Omental fat pad (tissue), 4 donors: Measurements from ENCODE around the gene BOLA1. TPM values are rescaled to one million over a fixed set of nuclear protein-coding genes. Genes with fewer than 3 reads are reported as not detected.
A peak's percentile ranks its signal among the peaks of the same experiment; 100 is the strongest.
"Not testable (repeated sequence)": the region's sequence is repeated elsewhere in the genome, so short reads cannot be mapped to it uniquely, and the experiment has no call there.

ENCODE experiments used
- ATAC-seq: fragments of 150-250 bp; one replicate; pipeline ENCODE4 v1.9.1; 2016; ENCODE audit warnings: mild to moderate bottlenecking, moderate library complexity; ENCODE audit not compliant: low FRiP score
- DNase-seq: peaks from one replicate; pipeline ENCODE4 v3.0.0-alpha.2; 2019; ENCODE audit warnings: low spot score
- CTCF ChIP-seq, 3 donors: fragments of 450-650 bp; IDR thresholded peaks; one replicate each; pipeline ENCODE4 v1.5.1; 2016 to 2017; ENCODE audit warnings: antibody characterized with exemption in 3 of 3, mild to moderate bottlenecking in 3 of 3, moderate library complexity in 2 of 3
- total RNA-seq, 4 donors: library from RNA; depleted of rRNA; stranded (reverse); fragments of >200 nt; gene quantifications; one replicate each; pipeline ENCODE4 v1.1.0, GENCODE V29; 2016

BOLA1 gene
- total RNA-seq, 4 donors from 2014 or later = 11.5 to 28.8 (median 25.5) TPM

DNA sequence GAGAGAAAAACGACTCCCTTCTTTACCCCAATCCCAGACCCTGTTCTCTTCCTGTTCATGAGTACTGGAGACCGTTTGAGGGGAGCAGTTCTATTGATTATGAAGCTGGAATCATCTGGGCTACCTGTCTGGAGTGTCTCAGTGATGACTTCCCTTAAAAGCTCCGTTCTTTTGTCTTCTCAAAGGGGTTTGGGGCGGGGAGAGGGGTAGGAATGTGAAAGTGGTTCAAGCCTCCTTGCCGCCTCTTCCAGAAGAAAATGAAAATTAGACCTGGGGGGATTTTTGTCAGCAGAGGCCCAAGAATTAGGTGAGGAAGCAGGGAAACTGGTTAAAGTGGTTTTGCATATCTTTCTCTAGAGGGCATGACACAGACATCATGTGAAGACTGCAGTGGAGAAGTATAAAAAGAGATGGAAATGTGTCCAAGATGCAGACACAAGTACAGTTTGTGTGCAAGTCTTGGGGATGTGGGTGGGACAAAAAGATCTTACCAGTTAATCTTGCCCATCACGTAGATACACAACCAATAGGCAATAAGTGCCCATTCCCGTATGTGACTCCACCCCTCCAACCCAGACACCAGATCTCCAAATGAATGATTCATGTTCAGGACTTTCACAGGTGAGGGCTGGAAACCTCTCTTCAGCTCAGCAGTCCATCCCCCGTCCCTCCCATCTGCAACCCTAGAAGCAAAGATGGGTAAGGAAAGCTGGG, 37.8 kb downstream of the BOLA1 start:
- DNase-seq (no peak), ATAC-seq (peak; percentile 35)
- no peak for TF ChIP-seq CTCF (IDR thresholded peaks at IDR 0.05)

- no peak for DNase-seq
- TF ChIP-seq CTCF (IDR thresholded peaks at IDR 0.05) = no peak
- no peak for ATAC-seq
Measured at GRCh38 chr1:149937759-149938158, 38.4 kb downstream of the BOLA1 start.

- DNase-seq, ATAC-seq: not testable (repeated sequence)
Measured at GRCh38 chr1:149938668-149939003, 39.3 kb downstream of the BOLA1 start.

GRCh38 chr1:149940427-149940826, 41.1 kb downstream of the BOLA1 start:
- ATAC-seq (no peak), DNase-seq (no peak)
- TF ChIP-seq CTCF (IDR thresholded peaks at IDR 0.05) = no peak

DNA sequence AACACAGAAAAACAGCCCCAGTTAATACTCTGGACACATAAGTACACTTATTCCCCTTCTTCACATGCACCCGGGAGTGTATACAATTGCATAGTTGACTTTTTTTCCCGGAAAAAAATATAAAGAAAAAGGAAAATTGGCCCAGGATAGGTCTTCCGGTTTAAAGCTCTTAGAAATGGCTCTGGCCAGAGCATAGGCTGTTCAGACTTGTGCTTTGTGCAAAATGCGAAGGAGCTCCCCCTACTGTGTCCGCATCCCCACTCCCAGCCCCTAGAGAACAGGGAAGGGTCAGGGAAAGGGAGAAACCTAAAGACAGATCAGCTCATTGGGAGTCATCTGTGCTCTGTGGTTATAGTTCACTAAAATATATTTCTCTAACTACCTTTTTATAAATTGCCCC, 42.8 kb downstream of the BOLA1 start:
- no peak for TF ChIP-seq CTCF (IDR thresholded peaks at IDR 0.05)
- ATAC-seq = no peak
- DNase-seq = no peak

- DNase-seq = no peak
- no peak for TF ChIP-seq CTCF (IDR thresholded peaks at IDR 0.05)
- no peak for ATAC-seq
Measured at GRCh38 chr1:149942885-149943284, 43.5 kb downstream of the BOLA1 start.

GRCh38 chr1:149945206-149945605, 45.8 kb downstream of the BOLA1 start:
- DNase-seq (no peak), ATAC-seq (no peak)
- no peak for TF ChIP-seq CTCF (IDR thresholded peaks at IDR 0.05)
